SK-N-SH (cell line): ENCODE data around the gene CD276. TPM values are rescaled to one million over a fixed set of nuclear protein-coding genes. Genes with fewer than 3 reads are reported as not detected.
A peak's percentile ranks its signal among the peaks of the same experiment; 100 is the strongest.

ENCODE experiments used
- CTCF ChIA-PET: fragments of 300-600, 350-600 bp; formaldehyde crosslinking; extraction: SDS; loops from one replicate; lab custom pipeline; 2021; lab: Yijun Ruan, JAX
- POLR2A ChIA-PET: fragments of 350-600 bp; sonication (Branson Sonifier 250); formaldehyde crosslinking; extraction: SDS; loops from one replicate; lab custom pipeline; 2020; ENCODE audit warnings: antibody characterized with exemption, inconsistent platforms; lab: Yijun Ruan, JAX
- DNase-seq: peaks from one replicate; pipeline ENCODE4 v3.0.0; 2012
- H2AFZ ChIP-seq: fragments of 200-600 bp; sonication (generic); 2 replicates; pipeline ENCODE4 v1.8.1; 2016; ENCODE audit warnings: antibody characterized with exemption, mild to moderate bottlenecking, low read depth
- H3F3A ChIP-seq: fragments of 200-600 bp; sonication (generic); replicated peaks from 2 replicates; pipeline ENCODE3; 2016; ENCODE audit warnings: antibody characterized with exemption, mild to moderate bottlenecking; ENCODE audit not compliant: insufficient read depth
- H3K27ac ChIP-seq, 2 experiments: fragments of 200-500 bp in 1 of 2; fragments of 200-600 bp in 1 of 2; sonication (Bioruptor generic) in 1 of 2; sonication (generic), shearing (Covaris generic) in 1 of 2; 2 replicates each; pipeline versions ENCODE4 v1.5.1 to v1.6.1; 2014 to 2016; ENCODE audit warnings: low read depth in 2 of 2, inconsistent platforms in 1 of 2, low read length in 1 of 2, mild to moderate bottlenecking in 1 of 2, mixed read lengths in 1 of 2
- H3K27me3 ChIP-seq: fragments of 200-600 bp; sonication (generic), shearing (Covaris generic); 2 replicates; pipeline ENCODE4 v1.6.1; 2016; ENCODE audit warnings: mixed run types; ENCODE audit not compliant: insufficient read depth
- H3K36me3 ChIP-seq, 2 experiments: fragments of 200-500 bp in 1 of 2; fragments of 200-600 bp in 1 of 2; sonication (Bioruptor generic) in 1 of 2; sonication (generic) in 1 of 2; replicated peaks in 1 of 2; 2 replicates each; pipeline versions ENCODE3 to v1.5.1; 2014 to 2016; ENCODE audit warnings: low read length in 1 of 2, mild to moderate bottlenecking in 1 of 2; ENCODE audit not compliant: insufficient read depth in 2 of 2, control insufficient read depth in 1 of 2
- H3K4me1 ChIP-seq, 2 experiments: fragments of 200-500 bp in 1 of 2; fragments of 200-600 bp in 1 of 2; sonication (Bioruptor generic) in 1 of 2; sonication (generic), shearing (Covaris generic) in 1 of 2; 2 replicates each; pipeline versions ENCODE4 v1.5.1 to v1.6.1; 2014 to 2016; ENCODE audit warnings: low read depth in 1 of 2, low read length in 1 of 2, mixed run types in 1 of 2; ENCODE audit not compliant: insufficient read depth in 2 of 2, control insufficient read depth in 1 of 2
- H3K4me2 ChIP-seq: fragments of 200-600 bp; sonication (generic), shearing (Covaris generic); 2 replicates; pipeline ENCODE4 v1.6.1; 2017; ENCODE audit warnings: mixed run types
- H3K4me3 ChIP-seq, 2 experiments: fragments of 200-500 bp in 1 of 2; fragments of 200-600 bp in 1 of 2; sonication (Bioruptor generic) in 1 of 2; sonication (generic), shearing (Covaris generic) in 1 of 2; 2 replicates each; pipeline versions ENCODE4 v1.5.1 to v1.8.1; 2014 to 2016; ENCODE audit warnings: low read depth in 2 of 2, inconsistent platforms in 1 of 2, low read length in 1 of 2, mild to moderate bottlenecking in 1 of 2, mixed read lengths in 1 of 2, moderate library complexity in 1 of 2
- H3K79me2 ChIP-seq: fragments of 200-600 bp; sonication (generic); 2 replicates; pipeline ENCODE4 v1.8.1; 2017; ENCODE audit warnings: mild to moderate bottlenecking; ENCODE audit not compliant: insufficient read depth
- H3K9ac ChIP-seq: fragments of 200-600 bp; sonication (generic); 2 replicates; pipeline ENCODE4 v1.6.1; 2017; ENCODE audit warnings: mixed run types
- H3K9me2 ChIP-seq: fragments of 200-600 bp; sonication (generic); 2 replicates; pipeline ENCODE4 v1.6.1; 2017; ENCODE audit warnings: mixed run types
- H3K9me3 ChIP-seq: fragments of 200-600 bp; sonication (generic); 2 replicates; pipeline ENCODE4 v1.6.1; 2017; ENCODE audit warnings: mixed run types, mild to moderate bottlenecking, moderate library complexity
- H4K20me1 ChIP-seq: fragments of 200-600 bp; sonication (generic); 2 replicates; pipeline ENCODE4 v1.6.1; 2017; ENCODE audit warnings: mild to moderate bottlenecking, mixed run types; ENCODE audit not compliant: insufficient read depth
- ELF1 ChIP-seq: IDR thresholded peaks from 2 replicates; pipeline ENCODE4 v1.4.0; 2012
- EZH2phosphoT487 ChIP-seq: fragments of 200-600 bp; sonication (generic); IDR thresholded peaks from 2 replicates; pipeline ENCODE4 v1.6.1; 2017; ENCODE audit warnings: low read depth, mixed run types, mild to moderate bottlenecking, antibody characterized with exemption, moderate library complexity, borderline replicate concordance
- FOXJ3 ChIP-seq: sonication (generic); formaldehyde crosslinking; IDR thresholded peaks from 2 replicates; pipeline ENCODE4 v1.5.1; 2020; ENCODE audit warnings: mild to moderate bottlenecking, missing genetic modification reagents
- GATA2 ChIP-seq: sonication (generic); formaldehyde crosslinking; IDR thresholded peaks from 2 replicates; pipeline ENCODE4 v1.5.0; 2020; ENCODE audit warnings: mild to moderate bottlenecking, missing genetic modification reagents
- JUND ChIP-seq: IDR thresholded peaks from 2 replicates; pipeline ENCODE4 v1.4.0; 2012
- MEF2A ChIP-seq: IDR thresholded peaks from 2 replicates; pipeline ENCODE4 v1.4.0; 2012; ENCODE audit warnings: low read depth, borderline replicate concordance
- MXI1 ChIP-seq: IDR thresholded peaks from 2 replicates; pipeline ENCODE4 v1.6.1; 2012; ENCODE audit warnings: mild to moderate bottlenecking, low read depth, low read length, improper control_type of control experiment
- NFIC ChIP-seq: IDR thresholded peaks from 2 replicates; pipeline ENCODE4 v1.4.0; 2012; ENCODE audit warnings: borderline replicate concordance
- POLR2AphosphoS5 ChIP-seq: IDR thresholded peaks from 2 replicates; pipeline ENCODE4 v1.6.1; 2012; ENCODE audit warnings: low read depth, low read length
- RAD21 ChIP-seq: IDR thresholded peaks from 2 replicates; pipeline ENCODE4 v1.6.1; 2012; ENCODE audit warnings: mild to moderate bottlenecking, low read length
- RCOR1 ChIP-seq: fragments of 150-350 bp; IDR thresholded peaks from 2 replicates; pipeline ENCODE4 v1.6.1; 2017; ENCODE audit warnings: antibody characterized with exemption, low read length
- TCF12 ChIP-seq: IDR thresholded peaks from 2 replicates; pipeline ENCODE4 v1.4.0; 2012
- TEAD4 ChIP-seq: IDR thresholded peaks from 2 replicates; pipeline ENCODE4 v1.4.0; 2012; ENCODE audit warnings: mild to moderate bottlenecking, borderline replicate concordance; ENCODE audit not compliant: insufficient read depth
- YY1 ChIP-seq: IDR thresholded peaks from 2 replicates; pipeline ENCODE4 v1.4.0; 2012; ENCODE audit warnings: low read depth, mild to moderate bottlenecking
- WGBS: methylation state at CpG from one replicate; pipeline ENCODE4 v1.1.6; 2017; ENCODE audit warnings: low lambda C conversion rate; 5-methylcytosine and 5-hydroxymethylcytosine counted together
- polyA plus RNA-seq, 3 experiments: library from polyadenylated mRNA; depleted of rRNA; stranded (reverse); fragments of >200 nt; gene quantifications; 2 replicates each; pipeline ENCODE4 v1.2.3, GENCODE V29; 2012
- TF ChIP-seq, protein P1 (sequence below): fragments of 150-350 bp; IDR thresholded peaks from 2 replicates; pipeline ENCODE4 v1.6.1; 2017; ENCODE audit warnings: antibody characterized with exemption, low read length, low read depth, borderline replicate concordance

The CD276 gene
- polyA plus RNA-seq, 1 of the 3 experiments (the other 2 are of a cell fraction), result 86.2 TPM

- no peak for TF ChIP-seq TEAD4
Observed at GRCh38 chr15:73746883-73747282, 62.7 kb downstream of the CD276 start (continued).

DNA sequence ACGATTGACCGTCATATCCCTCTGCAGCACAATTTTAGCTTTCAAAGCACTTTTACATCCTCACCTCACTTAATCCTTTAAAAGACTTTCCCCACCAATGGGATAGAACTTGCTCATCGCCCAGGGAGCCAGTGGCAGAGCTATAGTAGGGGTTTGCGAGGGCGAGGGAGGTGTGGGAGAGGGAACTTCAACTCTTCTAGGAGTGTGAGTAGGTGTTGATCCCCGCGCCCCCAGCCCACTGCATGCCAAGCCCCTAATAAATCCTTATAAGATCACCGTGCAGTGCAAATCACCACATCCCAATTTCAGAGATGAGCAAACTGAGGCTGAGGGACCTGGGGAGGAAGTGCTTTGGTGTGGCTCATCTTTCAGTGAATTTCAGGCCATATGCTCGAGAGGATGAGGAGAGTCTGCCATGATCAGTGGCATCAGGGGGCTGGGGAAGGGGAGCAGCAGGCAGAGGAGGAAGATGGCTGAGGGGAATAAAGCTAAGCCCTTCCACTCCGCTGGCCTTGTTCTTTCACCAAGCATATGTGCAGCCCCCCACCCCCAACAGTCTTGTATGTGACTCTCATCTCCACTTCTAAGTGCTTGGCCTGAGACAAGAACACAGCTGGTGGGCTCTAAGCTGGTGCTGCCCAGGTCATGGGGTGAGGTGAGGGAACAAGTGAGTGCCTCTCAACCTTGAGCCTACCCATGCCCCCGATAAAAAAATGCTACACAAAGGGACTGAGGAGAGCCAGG, 63.8 kb downstream of the CD276 start:
- no peak overlapping the region for H2AFZ ChIP-seq
- TF ChIP-seq NFIC, result no peak
- TF ChIP-seq RCOR1, result no peak
- no peak for TF ChIP-seq YY1
- TF ChIP-seq MXI1, result no peak
- TF ChIP-seq ELF1, result no peak
- TF ChIP-seq MEF2A, result no peak
- no peak for TF ChIP-seq RAD21
- TF ChIP-seq POLR2AphosphoS5, result no peak
- TF ChIP-seq GATA2, result no peak
- TF ChIP-seq EZH2phosphoT487, result no peak
- TF ChIP-seq, protein P1, sequence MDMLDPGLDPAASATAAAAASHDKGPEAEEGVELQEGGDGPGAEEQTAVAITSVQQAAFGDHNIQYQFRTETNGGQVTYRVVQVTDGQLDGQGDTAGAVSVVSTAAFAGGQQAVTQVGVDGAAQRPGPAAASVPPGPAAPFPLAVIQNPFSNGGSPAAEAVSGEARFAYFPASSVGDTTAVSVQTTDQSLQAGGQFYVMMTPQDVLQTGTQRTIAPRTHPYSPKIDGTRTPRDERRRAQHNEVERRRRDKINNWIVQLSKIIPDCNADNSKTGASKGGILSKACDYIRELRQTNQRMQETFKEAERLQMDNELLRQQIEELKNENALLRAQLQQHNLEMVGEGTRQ, result no peak
- no peak for TF ChIP-seq JUND
- no peak for TF ChIP-seq FOXJ3 (CRISPR knock-in tag)
- TF ChIP-seq, all 33 proteins: peak for 0
- Histone ChIP-seq H4K20me1 (no peaks in the 10 kb centered on the region), H3K9ac (no peak overlapping the region), H3F3A (no peaks in the 10 kb centered on the region), H3K4me1 (peaks cover 2% of the 10 kb centered on the region in 2 experiments; a peak in 1 of 4 replicates), H3K36me3 (no peaks in the 10 kb centered on the region), H3K9me2 (no peaks in the 10 kb centered on the region), H3K27me3 (no peaks in the 10 kb centered on the region), H3K4me2 (no peak overlapping the region), H3K79me2 (no peaks in the 10 kb centered on the region), H3K27ac (no peak overlapping the region), H3K4me3 (no peak overlapping the region), H3K9me3 (no peaks in the 10 kb centered on the region)
- ChIA-PET CTCF (interaction anchor here (1.0 to 1.3 kb wide), 4 partner anchors 9 to 111 kb away, joined by 3 to 4 read pairs (median 3); no protein-coding TSS in a partner anchor), POLR2A (no interaction called here)
- 80% methylated on average over 10 of the region's 11 CpGs for WGBS
- DNase-seq, result peak; percentile 6

- no peaks in the 10 kb centered on the region for H3K9me2 ChIP-seq
- TF ChIP-seq TEAD4 (no peak), TCF12 (no peak)
- H3K9ac ChIP-seq, result no peak overlapping the region
- no peak overlapping the region for H3K4me3 ChIP-seq
- H3K4me2 ChIP-seq, result no peak overlapping the region
- no peak overlapping the region for H2AFZ ChIP-seq
- POLR2A ChIA-PET, result no interaction called here
- DNase-seq, result no peak
- H3F3A ChIP-seq, result no peaks in the 10 kb centered on the region
- H3K4me1 ChIP-seq, result no peaks in the 10 kb centered on the region; a peak in 1 of 4 replicates
- no peaks in the 10 kb centered on the region; the same call in 1 of the 2 replicates for H3K27me3 ChIP-seq
- CTCF ChIA-PET, result interaction anchor here (1.0 to 1.3 kb wide), 3 partner anchors 10 to 112 kb away, joined by 3 to 4 read pairs (median 3); no protein-coding TSS in a partner anchor
- H4K20me1 ChIP-seq, result no peaks in the 10 kb centered on the region
- no peaks in the 10 kb centered on the region for H3K9me3 ChIP-seq
- H3K27ac ChIP-seq, result no peak overlapping the region
- WGBS, result 57% methylated on average over 5 of the region's 6 CpGs
- no peaks in the 10 kb centered on the region for H3K79me2 ChIP-seq
- no peaks in the 10 kb centered on the region for H3K36me3 ChIP-seq
Observed at GRCh38 chr15:73748730-73749129, 64.5 kb downstream of the CD276 start.
